Anterior cingulate cortex (tissue), 58 donors: ENCODE data around the gene FAAH2.
A peak's percentile ranks its signal among the peaks of the same experiment; 100 is the strongest.
"Not testable (repeated sequence)": the region's sequence is repeated elsewhere in the genome, so short reads cannot be mapped to it uniquely, and the experiment has no call there.

Experiments used
- DNase-seq, 58 donors: peaks; one replicate each; lab custom pipeline; 2025; lab: John Stamatoyannopoulos, UW

FAAH2 gene

DNA sequence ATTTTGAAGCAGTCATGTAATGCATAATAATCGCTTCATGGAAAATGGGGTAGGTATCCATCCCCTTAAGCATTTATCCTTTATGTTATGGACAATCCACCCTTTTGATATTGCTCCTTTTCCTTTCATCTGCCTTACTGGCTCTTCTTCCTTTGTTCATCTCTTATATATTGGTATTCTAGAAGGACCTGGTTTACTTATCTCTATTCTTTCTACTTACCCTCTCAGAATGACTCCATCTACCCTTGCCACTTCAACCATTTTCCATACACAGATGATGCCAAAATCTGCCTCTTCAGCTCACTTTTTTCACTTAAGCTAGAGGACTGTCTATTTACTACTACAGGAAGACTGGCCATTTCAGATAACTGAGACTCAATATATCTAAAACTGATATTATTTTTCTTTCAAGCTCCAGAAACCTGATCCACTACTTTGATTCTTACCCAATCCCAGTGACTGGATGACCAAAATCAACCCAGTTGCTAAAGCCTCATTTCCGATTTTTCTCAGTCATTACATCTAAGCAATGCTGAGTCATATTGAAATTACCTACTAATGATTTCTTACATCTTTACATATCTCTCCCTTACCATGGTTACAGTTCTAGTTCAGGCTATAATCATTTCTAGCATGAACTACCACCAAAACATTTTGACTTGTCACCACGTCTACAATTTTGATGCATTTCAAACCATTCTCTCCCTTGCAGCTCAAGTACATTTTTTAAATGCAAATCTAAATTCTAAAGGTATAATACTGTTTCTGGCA, 93.7 kb downstream of the FAAH2 start:
- no peak for DNase-seq

DNA sequence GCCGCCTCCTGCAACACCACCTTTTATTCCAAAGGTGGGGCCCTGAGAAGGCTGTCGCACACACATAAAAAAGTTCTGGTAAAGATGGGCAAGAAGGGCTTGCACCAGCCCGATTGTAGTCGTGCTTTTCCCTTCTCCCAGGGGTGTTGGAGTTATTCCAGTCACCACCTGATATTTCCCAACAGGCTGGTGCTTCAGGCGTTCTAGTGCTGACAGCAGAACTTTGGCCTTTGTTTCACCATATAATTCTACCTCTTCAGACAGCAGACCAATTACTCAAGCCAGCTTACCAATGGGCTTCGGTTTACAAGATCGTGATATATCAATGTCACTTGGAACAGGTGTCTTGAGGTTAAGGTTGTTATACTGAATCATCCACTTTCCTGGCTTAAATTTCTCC, 107.7 kb downstream of the FAAH2 start:
- DNase-seq: not testable (repeated sequence)

DNA sequence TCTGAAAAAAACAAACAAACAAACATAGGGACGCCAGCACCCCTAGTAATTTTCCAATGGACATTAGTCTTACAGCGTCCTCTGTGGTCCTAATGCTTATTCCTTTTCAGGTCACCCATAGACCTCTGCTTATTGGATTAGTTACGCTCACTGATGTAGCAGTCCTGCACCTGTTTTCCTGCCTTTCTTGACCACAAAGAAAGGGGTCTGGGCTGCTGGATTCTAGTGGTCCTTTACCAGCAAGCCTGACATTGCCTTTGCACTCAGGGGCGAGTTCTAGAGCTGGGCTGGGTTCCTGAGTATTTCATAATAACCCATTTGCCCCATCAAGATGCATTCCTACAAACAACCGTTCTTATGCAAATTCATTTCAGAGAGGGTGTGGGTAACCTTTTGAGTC, 116.7 kb downstream of the FAAH2 start:
- DNase-seq: not testable (repeated sequence)

DNA sequence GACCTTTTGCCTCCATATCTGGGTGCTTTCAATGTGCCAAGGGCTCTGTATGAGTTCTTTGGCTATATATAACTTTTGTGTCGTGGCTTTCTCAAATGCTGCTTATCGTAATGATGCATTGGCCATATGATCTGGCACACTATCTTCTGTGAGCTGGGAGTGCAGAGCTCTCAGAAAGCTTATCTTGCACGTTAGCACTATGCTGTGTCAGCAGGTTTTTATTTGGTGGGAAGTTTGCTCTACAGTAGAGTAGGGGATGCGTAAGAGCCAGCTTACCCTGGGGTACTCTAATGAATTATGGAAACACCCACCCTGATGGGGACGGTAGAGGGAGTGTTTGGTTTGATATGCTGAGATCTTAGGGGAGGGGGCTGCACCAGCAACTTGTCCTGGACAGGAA, 119.6 kb downstream of the FAAH2 start:
- no peak for DNase-seq

DNA sequence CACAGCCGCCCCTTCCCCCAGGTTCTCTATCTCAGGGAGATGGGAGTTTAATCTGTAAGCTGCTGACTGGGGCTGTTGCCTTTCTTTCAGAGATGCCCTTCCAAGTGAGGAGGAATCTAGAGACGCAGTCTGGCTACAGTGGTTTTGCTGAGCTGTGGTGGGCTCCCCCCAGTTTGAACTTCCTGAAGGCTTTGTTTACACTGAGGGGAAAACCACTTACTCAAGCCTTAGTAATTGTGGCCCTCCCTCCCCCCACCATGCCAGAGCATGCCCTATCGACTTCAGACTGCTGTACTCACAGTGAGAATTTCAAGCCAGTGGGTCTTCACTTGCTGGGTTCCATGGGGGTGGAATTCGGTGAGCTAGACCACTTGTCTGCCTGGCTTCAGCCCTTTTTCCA, 131.3 kb downstream of the FAAH2 start:
- DNase-seq: no peak

DNA sequence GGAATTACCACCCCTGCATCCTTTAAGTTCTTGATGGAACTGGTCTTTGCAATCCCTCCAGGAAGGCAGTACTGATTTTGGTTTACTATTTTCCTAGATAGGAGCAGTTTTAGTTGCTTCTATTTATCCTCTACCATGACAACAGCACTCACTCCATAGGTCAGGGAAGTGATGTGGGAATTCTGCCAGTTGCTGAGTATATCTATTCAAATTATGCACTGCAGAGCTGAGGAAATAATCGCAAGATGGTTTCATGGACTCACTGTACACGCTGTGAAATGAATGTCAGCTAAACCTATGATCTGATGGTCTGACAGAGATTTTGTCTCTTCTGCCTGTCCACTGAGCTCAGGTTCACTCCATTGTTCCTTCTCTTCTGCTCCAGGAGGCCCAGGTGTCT, 135.8 kb downstream of the FAAH2 start:
- no peak for DNase-seq

DNA sequence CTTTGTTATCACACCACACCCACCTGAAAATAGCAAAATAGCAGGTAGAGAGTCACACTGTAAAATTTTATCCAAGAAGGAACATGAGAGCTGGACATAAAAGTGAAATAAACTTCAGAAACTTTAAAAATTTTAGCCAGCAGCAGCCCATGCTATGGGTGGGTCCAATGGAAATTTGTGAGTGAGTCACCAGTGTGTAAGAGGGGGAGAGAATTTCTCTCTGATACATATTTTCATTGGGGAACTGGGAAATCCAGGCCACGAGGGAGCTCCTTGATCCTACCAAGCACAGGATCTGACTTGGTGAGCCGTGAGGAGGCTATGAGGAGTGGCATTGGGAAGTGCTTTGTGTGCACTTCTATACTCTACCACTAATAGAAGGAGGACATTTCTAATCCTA, 136.3 kb downstream of the FAAH2 start:
- DNase-seq: no peak

DNA sequence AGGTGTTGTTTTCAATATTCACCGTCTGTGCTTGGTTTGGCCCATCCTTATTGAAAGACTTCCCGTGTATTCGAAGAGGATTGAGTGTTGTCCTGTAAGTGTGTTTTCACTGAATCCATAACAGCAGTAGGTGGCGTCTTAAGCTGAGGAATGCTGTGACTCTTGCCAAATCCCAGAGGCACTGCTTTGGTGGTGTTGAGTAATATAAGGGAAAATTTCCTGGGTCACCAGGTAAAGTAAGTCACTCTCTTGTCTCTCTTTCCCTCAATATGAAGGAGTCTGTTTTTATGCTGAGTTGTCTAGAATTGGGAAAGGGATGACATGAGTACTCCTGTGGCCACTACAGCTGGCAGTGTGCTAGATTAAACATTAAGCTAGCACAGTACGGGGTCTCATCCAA, 158.6 kb downstream of the FAAH2 start:
- DNase-seq: no peak

DNA sequence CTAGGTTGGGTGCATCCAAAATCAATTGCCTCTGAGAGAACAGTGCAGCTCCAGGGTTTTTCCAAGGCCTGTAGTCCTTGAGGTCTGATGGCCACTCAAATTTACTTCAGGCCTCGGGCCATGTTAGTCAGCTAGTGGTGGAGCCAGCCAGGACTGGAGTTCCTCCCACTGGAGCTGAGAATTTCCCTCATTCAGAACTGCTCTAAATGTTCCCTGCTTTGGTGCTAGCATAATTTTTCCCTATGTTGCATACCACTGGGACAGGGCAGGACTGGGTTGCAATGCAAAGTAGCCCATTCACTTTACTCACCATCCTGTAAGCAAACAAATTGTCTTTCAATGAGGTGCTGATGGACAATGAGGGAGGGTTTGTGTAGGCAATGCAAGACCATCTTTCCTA, 159.3 kb downstream of the FAAH2 start:
- DNase-seq: no peak

DNA sequence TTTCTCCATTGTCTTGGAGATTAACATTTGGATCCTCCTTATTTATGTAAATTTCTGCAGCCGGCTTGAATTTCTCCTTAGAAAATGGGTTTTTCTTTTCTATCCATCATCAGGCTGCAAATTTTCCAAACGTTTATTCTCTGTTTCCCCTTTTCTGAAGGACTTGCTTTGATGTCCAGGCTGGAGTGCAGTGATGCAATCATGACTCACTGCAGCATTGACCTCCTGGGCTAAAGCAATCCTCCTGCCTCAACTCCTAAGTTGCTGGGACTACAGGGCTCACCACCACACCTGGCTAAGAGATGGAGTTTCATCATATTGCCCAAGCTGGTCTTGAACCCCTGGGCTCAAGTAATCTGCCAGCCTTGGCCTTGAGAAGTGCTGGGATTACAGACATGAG, 161.3 kb downstream of the FAAH2 start:
- DNase-seq: no peak

DNA sequence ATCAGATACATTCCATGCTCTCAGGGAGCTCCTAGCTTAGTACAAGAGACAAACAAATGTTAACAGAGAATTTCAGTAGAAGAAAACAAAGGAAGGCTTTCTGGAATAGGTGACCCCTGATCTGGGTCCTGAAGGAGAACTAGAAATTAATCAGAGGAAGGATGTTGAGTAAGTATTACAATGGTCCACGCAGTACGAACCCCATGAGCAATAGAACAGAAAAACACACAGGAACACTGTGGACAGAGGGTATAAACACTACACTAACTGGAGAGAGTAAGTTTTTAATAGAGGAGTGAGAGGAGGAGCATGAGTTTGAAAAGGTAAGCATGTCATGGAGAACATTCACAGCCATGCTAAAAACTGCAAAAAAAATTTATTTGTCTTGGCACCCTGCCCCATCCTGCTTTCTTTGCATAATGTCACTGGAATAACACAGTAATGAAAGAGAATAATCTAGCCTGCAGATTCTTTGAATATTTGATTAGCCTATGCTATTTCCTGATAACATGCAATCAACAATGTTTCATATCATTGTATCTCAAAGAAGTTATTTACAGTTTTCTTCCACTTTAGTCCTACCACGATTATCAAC, 165.0 kb downstream of the FAAH2 start:
- DNase-seq: no peak

DNA sequence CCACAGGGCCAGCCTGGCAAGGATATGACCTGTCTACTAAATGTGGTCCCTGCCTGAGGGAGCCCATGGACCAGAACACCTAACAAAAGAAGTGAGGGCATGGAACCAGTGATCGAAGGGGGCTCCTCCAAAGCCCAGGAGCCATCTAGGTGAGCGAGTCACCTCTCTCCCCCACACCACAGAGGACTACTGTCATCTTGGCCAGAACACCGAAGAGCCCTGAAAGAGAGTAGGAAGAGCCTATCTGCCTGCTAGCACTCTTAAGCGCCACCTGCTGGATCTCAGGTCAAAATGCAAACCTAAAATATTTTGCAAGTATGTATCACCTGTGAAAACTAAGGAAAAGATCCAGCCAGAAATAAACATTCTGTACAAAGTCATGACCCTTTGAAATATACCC, 167.4 kb downstream of the FAAH2 start:
- DNase-seq: peak in 1 of 58 donors; percentile 0

DNA sequence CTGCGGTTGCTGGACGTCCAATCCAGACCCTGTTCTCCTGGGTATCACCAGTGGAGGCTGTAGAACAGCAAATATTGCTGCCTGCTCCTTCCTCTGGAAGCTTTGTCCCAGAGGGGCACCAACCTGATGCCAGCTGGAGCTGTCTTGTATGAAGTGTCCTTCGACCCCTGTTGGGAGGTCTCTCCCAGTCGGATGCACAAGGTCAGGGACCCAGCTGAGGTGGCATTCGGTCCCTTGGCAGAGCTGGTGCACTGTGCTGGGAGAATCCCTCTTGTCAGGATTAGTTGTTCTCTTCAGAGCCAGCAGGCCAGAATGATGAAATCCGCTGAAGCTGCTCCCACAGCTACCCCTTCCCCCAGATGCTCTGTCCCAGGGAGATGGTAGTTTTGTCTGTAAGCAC, 195.0 kb downstream of the FAAH2 start:
- DNase-seq: no peak

DNA sequence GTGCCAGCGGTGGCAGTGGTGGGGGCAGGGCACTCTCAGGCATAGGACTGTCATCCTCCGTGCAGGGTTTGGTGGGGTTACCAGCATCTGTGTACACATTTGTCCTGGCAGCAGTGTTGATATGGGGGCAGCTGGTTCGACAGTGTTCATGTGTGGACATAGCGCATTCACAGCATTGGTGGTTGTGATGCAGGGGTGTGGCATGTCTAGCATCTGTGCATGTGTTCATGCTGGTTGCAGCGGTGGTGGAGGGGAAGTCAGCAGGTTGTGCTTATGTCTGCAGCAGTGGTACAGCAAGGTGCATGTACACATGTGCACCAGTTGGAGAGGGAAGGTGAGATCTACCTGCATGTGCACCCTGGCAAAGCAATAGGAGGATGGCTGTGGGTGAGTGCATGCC, 230.0 kb downstream of the FAAH2 start:
- no peak for DNase-seq

DNA sequence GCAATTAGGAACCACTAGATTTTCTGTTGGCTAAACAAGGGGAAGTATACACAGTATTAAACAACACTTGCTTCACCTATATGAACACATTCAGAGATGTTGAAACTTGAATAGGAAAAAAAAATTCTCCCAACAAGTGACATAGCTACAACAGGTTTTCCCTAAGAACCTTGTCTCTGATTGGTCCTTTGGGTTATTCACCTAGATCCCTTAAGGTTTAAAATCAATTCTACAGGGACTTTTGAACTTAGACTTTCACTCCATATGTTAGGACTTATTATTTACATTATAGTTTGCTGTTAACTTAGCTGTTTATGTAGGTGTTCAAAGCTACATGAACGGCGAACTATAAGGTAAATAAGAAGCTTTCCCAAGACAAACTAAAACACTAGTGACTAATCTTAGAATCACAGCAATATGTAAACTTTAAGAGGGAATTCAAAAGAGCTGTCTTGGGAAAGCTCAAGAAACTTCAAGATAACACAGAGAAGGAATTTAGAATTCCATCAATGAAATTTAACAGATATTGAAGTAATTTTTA, 233.1 kb downstream of the FAAH2 start:
- DNase-seq: no peak

DNA sequence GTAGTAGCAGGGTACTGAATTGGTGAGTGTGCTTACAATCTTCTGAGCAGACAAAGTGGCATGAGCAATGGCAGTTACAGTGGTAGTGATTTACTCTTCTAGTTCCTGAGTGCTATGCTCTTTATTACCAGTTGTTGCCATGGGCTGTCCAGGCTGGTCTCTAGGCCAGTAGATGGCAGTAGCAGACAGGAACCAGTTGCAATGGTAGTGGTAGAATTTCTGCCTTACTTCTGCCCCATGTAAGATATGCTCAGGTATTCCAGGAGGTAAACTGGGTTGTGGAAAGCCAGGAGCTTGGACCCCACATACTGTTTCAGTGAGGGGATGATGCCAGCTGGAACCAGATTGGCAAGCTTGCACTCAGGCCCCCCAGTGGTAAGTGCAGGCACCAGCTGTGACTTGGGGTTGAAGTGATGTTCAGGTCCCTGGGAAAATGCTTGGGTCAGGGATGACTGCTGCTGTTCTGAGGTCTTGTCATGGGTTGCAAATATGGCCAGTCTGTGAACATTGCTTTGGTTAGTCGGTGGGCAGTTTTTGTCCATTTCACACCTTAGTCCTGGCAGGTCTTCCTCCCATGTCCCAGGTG, 242.3 kb downstream of the FAAH2 start:
- DNase-seq: no peak
